ENCODE data around the gene AQP12A.
"Not testable (repeated sequence)": the region's sequence is repeated elsewhere in the genome, so short reads cannot be mapped to it uniquely, and the experiment has no call there.

Gene AQP12A

GRCh38 chr2:240698852-240699561 is 7.3 kb downstream of the AQP12A start:
- not testable (repeated sequence) for H3K27me3 ChIP-seq (ENCODE audit: low read length); H3K79me2 ChIP-seq (ENCODE audit: insufficient read depth, low read length); H3K9me2 ChIP-seq (replicated peaks; ENCODE audit: insufficient read depth, low read length); H3K4me3 ChIP-seq (ENCODE audit: insufficient read depth, low read length, poor library complexity, severe bottlenecking); H3F3A ChIP-seq (ENCODE audit: insufficient read depth); H3K4me2 ChIP-seq (ENCODE audit: low read depth, low read length, poor library complexity, severe bottlenecking); H2AFZ ChIP-seq (ENCODE audit: low read depth, low read length, severe bottlenecking); H3K9ac ChIP-seq (ENCODE audit: low read length); H3K36me3 ChIP-seq (ENCODE audit: low read length); H4K20me1 ChIP-seq (ENCODE audit: low read depth, low read length); H3K9me3 ChIP-seq (ENCODE audit: insufficient read depth, low read length); H3K27ac ChIP-seq (ENCODE audit: low read depth, low read length)

GRCh38 chr2:240699835-240700234 is 8.2 kb downstream of the AQP12A start:
- not testable (repeated sequence) for H3K36me3 ChIP-seq (ENCODE audit: low read length); H4K20me1 ChIP-seq (ENCODE audit: low read depth, low read length); H3K4me3 ChIP-seq (ENCODE audit: insufficient read depth, low read length, poor library complexity, severe bottlenecking); H3K9me3 ChIP-seq (ENCODE audit: insufficient read depth, low read length); H2AFZ ChIP-seq (ENCODE audit: low read depth, low read length, severe bottlenecking); H3K9me2 ChIP-seq (replicated peaks; ENCODE audit: insufficient read depth, low read length); H3F3A ChIP-seq (ENCODE audit: insufficient read depth); H3K27me3 ChIP-seq (ENCODE audit: low read length); H3K27ac ChIP-seq (ENCODE audit: low read depth, low read length); H3K9ac ChIP-seq (ENCODE audit: low read length); H3K79me2 ChIP-seq (ENCODE audit: insufficient read depth, low read length); H3K4me2 ChIP-seq (ENCODE audit: low read depth, low read length, poor library complexity, severe bottlenecking)

- H3K9me3 ChIP-seq (ENCODE audit: insufficient read depth, low read length); H3K27me3 ChIP-seq (ENCODE audit: low read length); H3K9me2 ChIP-seq (replicated peaks; ENCODE audit: insufficient read depth, low read length): not testable (repeated sequence)
These were observed 8.9 kb downstream of the AQP12A start for GRCh38 chr2:240700616-240701015.

GRCh38 chr2:240701091-240701735 is 9.5 kb downstream of the AQP12A start:
- Histone ChIP-seq H3K27ac (ENCODE audit: low read depth, low read length) (no peak overlapping the region), H3K36me3 (ENCODE audit: low read length) (no peaks in the 10 kb centered on the region), H3K27me3 (ENCODE audit: low read length) (no peaks in the 10 kb centered on the region), H3K4me2 (ENCODE audit: low read depth, low read length, poor library complexity, severe bottlenecking) (no peak overlapping the region), H3K9me3 (ENCODE audit: insufficient read depth, low read length) (no peaks in the 10 kb centered on the region), H4K20me1 (ENCODE audit: low read depth, low read length) (no peaks in the 10 kb centered on the region), H3K9ac (ENCODE audit: low read length) (no peak overlapping the region), H2AFZ (ENCODE audit: low read depth, low read length, severe bottlenecking) (no peak overlapping the region), H3F3A (ENCODE audit: insufficient read depth) (no peaks in the 10 kb centered on the region), H3K79me2 (ENCODE audit: insufficient read depth, low read length) (no peaks in the 10 kb centered on the region), H3K9me2 (replicated peaks; ENCODE audit: insufficient read depth, low read length) (no peaks in the 10 kb centered on the region), H3K4me3 (ENCODE audit: insufficient read depth, low read length, poor library complexity, severe bottlenecking) (no peak overlapping the region)
- TF ChIP-seq EZH2phosphoT487 (conservative IDR thresholded peaks at IDR 0.05; ENCODE audit: low read length): no peak
- TF ChIP-seq CTCF (IDR thresholded peaks at IDR 0.05; ENCODE audit: insufficient read depth, low read length, poor library complexity, severe bottlenecking): no peak

More at GRCh38 chr2:240700616-240701015, 8.9 kb downstream of the AQP12A start:
- not testable (repeated sequence) for H3K79me2 ChIP-seq (ENCODE audit: insufficient read depth, low read length); H3K9ac ChIP-seq (ENCODE audit: low read length); H4K20me1 ChIP-seq (ENCODE audit: low read depth, low read length); H3K4me3 ChIP-seq (ENCODE audit: insufficient read depth, low read length, poor library complexity, severe bottlenecking); H3K4me2 ChIP-seq (ENCODE audit: low read depth, low read length, poor library complexity, severe bottlenecking); H3K27ac ChIP-seq (ENCODE audit: low read depth, low read length); H2AFZ ChIP-seq (ENCODE audit: low read depth, low read length, severe bottlenecking); H3F3A ChIP-seq (ENCODE audit: insufficient read depth); H3K36me3 ChIP-seq (ENCODE audit: low read length)
